ENCODE results near the gene ANKRD20A1. TPM values are rescaled to one million over a fixed set of nuclear protein-coding genes. Genes with fewer than 3 reads are reported as not detected.
"Not testable (repeated sequence)": the region's sequence is repeated elsewhere in the genome, so short reads cannot be mapped to it uniquely, and the experiment has no call there.

The ANKRD20A1 gene
- not detected for polyA plus RNA-seq (ENCODE audit: insufficient read length)

DNA sequence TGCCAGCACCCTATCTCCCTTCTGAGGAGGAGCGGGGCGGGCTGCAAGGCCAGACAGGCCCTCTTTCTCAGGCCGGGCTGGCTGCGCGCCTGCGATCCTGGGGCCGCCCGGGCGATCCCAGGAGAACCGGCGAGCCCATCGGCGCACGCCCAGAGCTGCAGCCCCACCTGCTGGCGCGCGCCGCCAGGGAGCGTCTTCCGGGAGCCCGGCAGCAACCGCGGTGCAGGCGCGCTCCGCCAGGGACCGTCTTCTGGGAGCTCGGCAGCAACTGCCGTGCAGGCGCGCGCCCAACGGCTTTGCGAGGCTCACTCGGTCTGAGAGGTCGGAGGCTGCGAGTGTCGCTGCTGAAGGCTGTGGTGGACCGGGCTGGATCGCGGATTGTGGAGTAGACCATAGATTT lies at the start of gene ANKRD20A1:
TSS of gene ANKRD20A1 (plus strand) at position 61 of the 400 bp plus-strand sequence. CDS start 496 bp downstream, outside the sequence.
- DNase-seq: not testable (repeated sequence)

DNA sequence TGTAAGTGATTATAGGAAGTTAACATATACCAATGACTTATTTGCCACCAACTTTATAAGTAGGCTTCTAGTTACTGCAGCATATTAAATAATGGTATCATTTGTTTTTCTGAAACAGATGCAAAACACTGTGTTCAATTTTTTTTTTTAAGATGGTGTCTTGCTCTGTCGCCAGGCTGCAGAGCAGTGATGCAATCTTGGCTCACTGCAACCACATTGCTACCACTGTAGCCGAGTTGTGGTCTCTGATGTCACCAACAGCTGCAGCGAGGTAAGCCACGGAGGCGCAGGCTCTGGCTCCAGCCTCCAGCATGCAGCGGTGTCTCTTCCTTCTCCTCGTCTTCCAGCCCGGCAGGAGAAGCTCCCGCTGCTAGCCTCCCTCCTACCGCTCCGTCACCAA lies 26.6 kb upstream of the ANKRD20A1 start:
- DNase-seq: not testable (repeated sequence)

Data from hindlimb muscle (tissue), 1 donor.